K562 (cell line): ENCODE measurements around the gene TAS1R3. TPM values are rescaled to one million over a fixed set of nuclear protein-coding genes. Genes with fewer than 3 reads are reported as not detected.

ENCODE experiments used
- DDX20 ChIP-seq: fragments of 450-650 bp; IDR thresholded peaks from 2 replicates; pipeline ENCODE4 v1.6.1; 2016; ENCODE audit warnings: missing genetic modification characterization, low read depth, mild to moderate bottlenecking, missing compliant biosample characterization, moderate library complexity
- GTF2E2 ChIP-seq: fragments of 200-800 bp; sonication (Bioruptor generic); IDR thresholded peaks from 2 replicates; pipeline ENCODE4 v1.6.1; 2016; ENCODE audit warnings: missing genetic modification characterization, missing compliant biosample characterization
- HDAC1 ChIP-seq, 2 experiments: fragments of 450-650 bp; IDR thresholded peaks; 2 replicates each; pipeline ENCODE4 v1.6.1; 2016 to 2017; ENCODE audit warnings: inconsistent platforms in 1 of 2, mild to moderate bottlenecking in 1 of 2, moderate library complexity in 1 of 2
- KDM4B ChIP-seq, 2 experiments: fragments of 450-650 bp in 1 of 2; sonication (generic) in 1 of 2; IDR thresholded peaks; 2 replicates each; pipeline ENCODE4 v1.6.1; 2016 to 2017; ENCODE audit warnings: borderline replicate concordance in 2 of 2, antibody characterized with exemption in 1 of 2, low read depth in 1 of 2, mild to moderate bottlenecking in 1 of 2
- MCM7 ChIP-seq, 2 experiments: fragments of 450-650 bp; IDR thresholded peaks; 2 replicates each; pipeline ENCODE4 v1.6.1; 2016 to 2018
- MNT ChIP-seq, 2 experiments: fragments of 450-650 bp; conservative IDR thresholded peaks; 2 replicates each; pipeline ENCODE4 v1.6.1; 2017; ENCODE audit warnings: mild to moderate bottlenecking in 2 of 2, moderate library complexity in 2 of 2
- PHB2 ChIP-seq: fragments of 450-650 bp; IDR thresholded peaks from 2 replicates; pipeline ENCODE4 v1.6.1; 2017; ENCODE audit warnings: low read depth
- PURB ChIP-seq: sonication (generic); formaldehyde crosslinking; IDR thresholded peaks from 2 replicates; pipeline ENCODE4 v1.9.0; 2021; ENCODE audit warnings: low read depth, mild to moderate bottlenecking, missing genetic modification reagents
- SP2 ChIP-seq: IDR thresholded peaks from 2 replicates; pipeline ENCODE4 v1.6.1; 2011; ENCODE audit warnings: mild to moderate bottlenecking, low read depth, low read length, moderate library complexity; ENCODE audit not compliant: poor library complexity, severe bottlenecking; ENCODE audit errors: extremely low read depth
- SREBF2 ChIP-seq: sonication (generic); formaldehyde crosslinking; IDR thresholded peaks from 2 replicates; pipeline ENCODE4 v1.4.0; 2020; ENCODE audit warnings: mild to moderate bottlenecking, missing genetic modification reagents
- ZNF76 ChIP-seq: fragments of 250-450 bp; sonication (Bioruptor Pico); IDR thresholded peaks from 2 replicates; pipeline ENCODE4 v1.4.0; 2020; ENCODE audit warnings: mild to moderate bottlenecking, moderate library complexity, borderline replicate concordance
- ZSCAN29 ChIP-seq: fragments of 450-650 bp; IDR thresholded peaks from 2 replicates; pipeline ENCODE4 v1.6.1; 2017
- polyA plus RNA-seq, 8 experiments: library from polyadenylated mRNA; depleted of rRNA in 4 of 8; stranded (reverse) in 5 of 8; unstranded in 3 of 8; fragments of >200 nt; fragmentation: Nextera tagmentation in 2 of 8; fragmentation: Illumina TruSeq in 1 of 8; extraction: Ambion mirVana in 2 of 8; extraction: Trizol in 1 of 8; gene quantifications; 2 replicates each; pipeline versions ENCODE4 v1.2.1 to v1.2.3, GENCODE V29; 2011 to 2014; ENCODE audit warnings: inconsistent platforms in 1 of 8, missing spikeins in 1 of 8
- total RNA-seq, 7 experiments: library from RNA; depleted of rRNA in 6 of 7; stranded (reverse); fragments of >200 nt in 6 of 7; fragmentation: Illumina TruSeq in 2 of 7; extraction: Trizol in 2 of 7; gene quantifications; 2 replicates each; pipeline versions ENCODE4 v1.2.1 to v1.2.3, GENCODE V29; 2011 to 2021; ENCODE audit warnings: low replicate concordance in 1 of 7
- TF ChIP-seq, protein P1 (sequence below): fragments of 250-450 bp; sonication (Bioruptor Pico); IDR thresholded peaks from 2 replicates; pipeline ENCODE4 v1.4.0; 2020; ENCODE audit warnings: mild to moderate bottlenecking, moderate library complexity
- TF ChIP-seq, protein P2 (sequence below), 2 experiments: fragments of 200-800 bp in 1 of 2; sonication (Bioruptor generic) in 1 of 2; sonication (generic) in 1 of 2; formaldehyde crosslinking in 1 of 2; IDR thresholded peaks in 1 of 2; conservative IDR thresholded peaks in 1 of 2; 2 replicates each; pipeline versions ENCODE4 v1.5.0 to v1.6.1; 2016 to 2020; ENCODE audit warnings: missing compliant biosample characterization in 1 of 2, missing genetic modification characterization in 1 of 2, missing genetic modification reagents in 1 of 2
- TF ChIP-seq, protein P3 (sequence below): fragments of 250-450 bp; sonication (Bioruptor Pico); IDR thresholded peaks from 2 replicates; pipeline ENCODE4 v1.4.0; 2020

Gene TAS1R3
- total and polyA plus RNA-seq, 9 of the 15 experiments (the other 6 are each of a cell fraction or from before 2014, with no cell fraction given): 0.07 to 0.13 TPM; not detected in 7

DNA sequence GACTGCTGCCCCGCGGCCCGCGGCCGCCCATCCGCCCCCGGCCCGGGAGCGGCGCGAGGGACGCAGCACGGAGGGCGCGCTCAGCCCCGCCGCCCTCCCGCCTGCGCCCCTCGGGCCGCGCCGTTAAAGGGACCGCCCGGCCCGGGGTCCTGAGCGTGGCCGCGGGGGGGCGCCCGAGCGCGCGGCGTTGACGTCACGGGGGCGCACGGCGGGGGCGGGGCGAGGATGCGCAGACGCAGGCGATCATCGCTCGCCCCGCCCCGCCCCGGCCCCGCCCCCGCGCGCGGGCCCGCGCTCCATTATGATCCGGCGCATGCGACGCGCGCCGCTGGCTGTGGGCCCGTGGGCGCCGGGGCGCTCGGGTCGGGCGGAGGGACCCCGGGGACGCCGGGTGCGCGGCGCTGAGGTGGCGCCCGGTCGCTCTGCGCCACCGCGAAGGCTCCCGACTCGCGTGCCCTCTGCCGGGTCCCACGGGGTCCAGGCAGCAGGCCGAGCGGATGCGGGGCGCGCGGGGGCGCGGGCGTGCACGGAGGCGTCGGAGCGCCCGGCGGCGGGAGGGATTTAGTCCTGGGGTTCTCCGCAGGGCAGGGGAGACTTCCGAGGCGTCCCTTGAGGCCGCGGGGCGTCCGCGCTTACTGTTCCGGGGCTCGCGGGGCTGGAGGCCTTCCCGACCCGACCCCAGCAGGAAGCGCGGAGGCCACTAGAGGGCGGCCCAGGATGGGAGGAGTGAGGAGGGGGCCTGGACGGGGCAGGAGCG is 18.4 kb downstream of the TAS1R3 start, which contains the start of gene DVL1 (continued):
- TF ChIP-seq, protein P1, sequence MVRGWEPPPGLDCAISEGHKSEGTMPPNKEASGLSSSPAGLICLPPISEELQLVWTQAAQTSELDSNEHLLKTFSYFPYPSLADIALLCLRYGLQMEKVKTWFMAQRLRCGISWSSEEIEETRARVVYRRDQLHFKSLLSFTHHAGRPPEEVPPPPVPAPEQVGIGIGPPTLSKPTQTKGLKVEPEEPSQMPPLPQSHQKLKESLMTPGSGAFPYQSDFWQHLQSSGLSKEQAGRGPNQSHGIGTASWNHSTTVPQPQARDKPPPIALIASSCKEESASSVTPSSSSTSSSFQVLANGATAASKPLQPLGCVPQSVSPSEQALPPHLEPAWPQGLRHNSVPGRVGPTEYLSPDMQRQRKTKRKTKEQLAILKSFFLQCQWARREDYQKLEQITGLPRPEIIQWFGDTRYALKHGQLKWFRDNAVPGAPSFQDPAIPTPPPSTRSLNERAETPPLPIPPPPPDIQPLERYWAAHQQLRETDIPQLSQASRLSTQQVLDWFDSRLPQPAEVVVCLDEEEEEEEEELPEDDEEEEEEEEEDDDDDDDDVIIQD (CRISPR knock-in tag): no peak
- TF ChIP-seq PHB2 (no peak), MCM7 (IDR thresholded peaks at IDR 0.05) (no peak), HDAC1 (IDR thresholded peaks at IDR 0.05) (peak in 1 of 2 experiments; percentile 32; a peak in 1 of 4 replicates), DDX20 (tag) (no peak), SREBF2 (CRISPR knock-in tag) (no peak), SP2 (no peak), GTF2E2 (tag) (no peak), ZNF76 (CRISPR knock-in tag) (peak; percentile 68; the same call in 1 of the 2 replicates), KDM4B (IDR thresholded peaks at IDR 0.05; ENCODE audit: borderline replicate concordance in 2 of 2, low read depth in 1 of 2) (no peak; a peak in 1 of 4 replicates), ZSCAN29 (no peak), MNT (conservative IDR thresholded peaks at IDR 0.05) (peak in 1 of 2 experiments; percentile 41; a peak in 1 of 4 replicates), PURB (CRISPR knock-in tag) (no peak)
- TF ChIP-seq, protein P2, sequence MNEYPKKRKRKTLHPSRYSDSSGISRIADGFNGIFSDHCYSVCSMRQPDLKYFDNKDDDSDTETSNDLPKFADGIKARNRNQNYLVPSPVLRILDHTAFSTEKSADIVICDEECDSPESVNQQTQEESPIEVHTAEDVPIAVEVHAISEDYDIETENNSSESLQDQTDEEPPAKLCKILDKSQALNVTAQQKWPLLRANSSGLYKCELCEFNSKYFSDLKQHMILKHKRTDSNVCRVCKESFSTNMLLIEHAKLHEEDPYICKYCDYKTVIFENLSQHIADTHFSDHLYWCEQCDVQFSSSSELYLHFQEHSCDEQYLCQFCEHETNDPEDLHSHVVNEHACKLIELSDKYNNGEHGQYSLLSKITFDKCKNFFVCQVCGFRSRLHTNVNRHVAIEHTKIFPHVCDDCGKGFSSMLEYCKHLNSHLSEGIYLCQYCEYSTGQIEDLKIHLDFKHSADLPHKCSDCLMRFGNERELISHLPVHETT (CRISPR knock-in tag; conservative IDR thresholded peaks at IDR 0.05 in 1 of 2, IDR thresholded peaks at IDR 0.05 in 1 of 2): peak in 1 of 2 experiments; percentile 92; a peak in 2 of 4 replicates
- TF ChIP-seq, protein P3, sequence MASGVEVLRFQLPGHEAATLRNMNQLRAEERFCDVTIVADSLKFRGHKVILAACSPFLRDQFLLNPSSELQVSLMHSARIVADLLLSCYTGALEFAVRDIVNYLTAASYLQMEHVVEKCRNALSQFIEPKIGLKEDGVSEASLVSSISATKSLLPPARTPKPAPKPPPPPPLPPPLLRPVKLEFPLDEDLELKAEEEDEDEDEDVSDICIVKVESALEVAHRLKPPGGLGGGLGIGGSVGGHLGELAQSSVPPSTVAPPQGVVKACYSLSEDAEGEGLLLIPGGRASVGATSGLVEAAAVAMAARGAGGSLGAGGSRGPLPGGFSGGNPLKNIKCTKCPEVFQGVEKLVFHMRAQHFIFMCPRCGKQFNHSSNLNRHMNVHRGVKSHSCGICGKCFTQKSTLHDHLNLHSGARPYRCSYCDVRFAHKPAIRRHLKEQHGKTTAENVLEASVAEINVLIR (CRISPR knock-in tag): peak; percentile 57; the same call in 1 of the 2 replicates
